HG03103 (cell line): ENCODE results near the gene TNNT3.

Experiments
- ATAC-seq: cut with Tn5 transposase; IDR thresholded peaks from one replicate; pipeline ENCODE4 v1.9.1; 2021; ENCODE audit warnings: low read depth; ENCODE audit not compliant: unreplicated experiment

The TNNT3 gene

DNA sequence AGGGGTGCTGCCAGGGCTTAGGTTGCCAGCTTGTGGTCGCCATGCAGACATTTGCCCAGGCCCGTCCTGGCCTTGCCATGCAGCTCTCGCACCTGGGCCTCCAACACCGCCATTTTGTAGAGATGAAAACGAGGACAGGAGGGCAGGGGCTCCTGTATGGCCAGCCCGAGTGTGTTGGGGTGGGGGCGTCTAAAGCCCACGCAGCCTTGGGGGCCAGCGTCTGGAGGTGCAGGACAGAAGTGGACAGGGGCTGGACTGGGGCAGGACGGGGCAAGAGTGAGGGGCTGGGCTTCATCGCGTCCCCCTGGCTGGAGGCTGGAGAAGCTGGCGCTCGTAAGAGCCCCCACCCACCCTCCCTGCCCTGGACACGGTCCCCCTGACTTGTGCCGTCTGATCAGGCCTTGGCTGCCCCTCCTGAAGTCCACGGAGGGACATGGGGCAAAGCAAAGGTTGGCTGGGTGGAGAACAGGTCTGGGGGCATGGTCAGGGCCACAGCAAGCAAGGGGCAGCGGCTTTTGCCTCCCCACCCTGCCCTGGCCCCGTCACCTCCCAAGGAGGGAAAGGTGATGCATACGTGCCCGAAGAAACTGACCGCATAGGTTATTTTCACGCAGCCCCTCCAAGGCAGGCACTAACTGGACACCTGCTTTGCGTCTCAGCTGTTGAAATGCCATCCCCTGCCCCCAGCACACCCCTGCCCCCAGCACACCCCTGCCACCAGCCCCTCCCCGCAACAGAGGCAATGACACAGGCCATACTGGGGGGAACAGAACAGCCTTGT lies 815 bp downstream of the TNNT3 start:
- no peak for ATAC-seq

- ATAC-seq = no peak
These were observed 1.5 kb downstream of the TNNT3 start for GRCh38 chr11:1920909-1921573.

DNA sequence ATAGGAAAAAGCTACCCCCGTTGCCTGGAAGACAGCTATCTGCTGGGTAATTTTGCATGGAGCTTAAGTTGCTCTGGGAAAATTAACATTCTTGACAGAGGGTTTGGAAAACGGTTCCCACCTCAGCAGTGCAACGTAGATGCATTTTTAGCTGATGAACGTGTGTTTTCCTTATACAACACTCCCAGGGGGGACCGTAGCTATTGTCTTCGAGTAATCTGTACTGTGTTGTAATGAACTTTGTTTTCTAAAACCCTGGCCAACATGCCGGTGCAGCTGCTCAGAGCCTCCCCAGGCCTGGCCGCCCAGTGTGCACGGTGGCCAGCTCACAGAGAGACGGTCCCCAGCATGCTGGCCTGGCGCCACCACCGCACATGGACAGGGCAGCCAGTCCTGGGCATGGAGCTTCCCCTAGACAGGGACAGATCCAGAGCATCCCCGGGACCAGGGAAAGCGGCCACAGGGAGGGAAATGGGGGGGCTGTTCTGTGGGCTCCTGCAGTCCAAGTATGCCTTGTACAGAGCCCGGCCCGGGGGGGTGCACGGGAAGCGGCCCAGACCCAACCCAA lies 2.2 kb downstream of the TNNT3 start:
- no peak for ATAC-seq

GRCh38 chr11:1922481-1923081 lies 3.1 kb downstream of the TNNT3 start:
- ATAC-seq = no peak

DNA sequence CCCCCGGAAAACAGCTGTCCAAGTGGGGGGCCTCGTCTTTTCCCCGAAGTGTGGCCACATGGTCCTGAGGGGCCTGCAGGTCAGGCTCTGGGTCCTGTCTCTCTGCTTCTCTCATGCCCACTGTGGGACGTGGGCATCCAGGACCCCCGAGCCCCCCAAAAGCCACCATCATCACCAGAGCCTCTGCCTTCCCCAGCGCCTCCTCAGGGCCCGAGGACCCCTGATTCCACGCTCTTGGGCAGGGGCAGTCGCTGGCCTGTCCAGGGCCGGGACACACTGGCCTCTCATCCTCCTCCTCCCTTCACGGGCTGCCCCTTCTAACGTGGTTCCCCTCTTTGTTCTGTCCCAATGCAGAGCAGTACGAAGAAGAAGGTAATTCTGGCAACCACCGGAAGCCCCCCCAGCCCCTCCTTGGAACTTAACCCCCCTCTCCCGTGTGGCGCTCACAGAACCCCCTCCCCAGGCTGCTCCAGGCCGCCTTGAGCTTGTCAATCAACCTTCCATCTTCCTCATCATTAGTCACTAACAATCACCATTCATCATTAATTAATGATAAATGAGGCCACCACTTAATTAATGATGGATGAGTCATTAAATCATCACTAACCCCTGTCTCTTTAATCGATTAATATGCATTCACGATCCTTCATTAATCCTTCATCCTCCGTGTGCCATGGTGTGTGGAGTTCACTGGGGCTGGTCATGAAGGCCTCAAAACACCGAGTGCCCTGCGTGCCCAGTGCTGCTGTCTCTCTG lies 3.9 kb downstream of the TNNT3 start:
- no peak for ATAC-seq

- no peak for ATAC-seq
These were observed 4.7 kb downstream of the TNNT3 start for GRCh38 chr11:1924181-1924580.

DNA sequence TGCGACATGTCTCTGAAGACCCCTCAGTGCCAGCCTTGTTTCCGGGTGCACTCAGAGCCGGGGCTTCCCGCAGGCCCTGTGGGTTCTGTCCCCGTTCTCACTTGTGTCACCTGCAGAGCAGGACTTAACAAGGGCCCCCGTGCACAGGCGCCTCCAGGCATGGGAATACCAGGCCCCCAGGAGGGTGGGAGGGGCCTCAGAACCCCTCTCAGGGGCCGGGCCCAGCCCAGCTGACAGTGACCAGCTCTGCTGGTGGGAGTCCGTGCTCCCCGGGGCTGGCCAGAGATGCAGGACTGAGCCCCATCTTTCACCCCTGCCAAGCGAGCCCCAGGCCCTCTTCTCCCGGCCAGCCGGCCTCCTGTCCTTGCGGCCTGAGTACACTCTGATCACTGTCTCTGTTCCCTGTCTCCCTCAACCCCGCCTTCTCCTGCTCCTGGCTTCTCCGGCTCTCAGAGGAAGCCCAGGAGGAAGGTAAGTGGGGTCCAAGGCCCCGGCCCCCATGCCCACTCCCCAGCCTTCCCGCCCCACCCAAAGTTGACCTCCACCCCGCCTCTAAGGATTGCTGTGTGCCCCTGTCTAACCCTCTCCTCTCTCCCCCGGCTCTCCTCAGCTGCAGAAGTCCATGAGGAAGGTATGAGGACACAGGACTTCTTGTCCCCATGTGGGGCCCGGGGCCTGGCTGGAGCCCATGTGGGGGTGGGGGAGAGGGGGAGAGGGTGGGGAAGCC lies 5.3 kb downstream of the TNNT3 start:
- no peak for ATAC-seq

GRCh38 chr11:1925373-1926155 lies 6.1 kb downstream of the TNNT3 start:
- no peak for ATAC-seq

DNA sequence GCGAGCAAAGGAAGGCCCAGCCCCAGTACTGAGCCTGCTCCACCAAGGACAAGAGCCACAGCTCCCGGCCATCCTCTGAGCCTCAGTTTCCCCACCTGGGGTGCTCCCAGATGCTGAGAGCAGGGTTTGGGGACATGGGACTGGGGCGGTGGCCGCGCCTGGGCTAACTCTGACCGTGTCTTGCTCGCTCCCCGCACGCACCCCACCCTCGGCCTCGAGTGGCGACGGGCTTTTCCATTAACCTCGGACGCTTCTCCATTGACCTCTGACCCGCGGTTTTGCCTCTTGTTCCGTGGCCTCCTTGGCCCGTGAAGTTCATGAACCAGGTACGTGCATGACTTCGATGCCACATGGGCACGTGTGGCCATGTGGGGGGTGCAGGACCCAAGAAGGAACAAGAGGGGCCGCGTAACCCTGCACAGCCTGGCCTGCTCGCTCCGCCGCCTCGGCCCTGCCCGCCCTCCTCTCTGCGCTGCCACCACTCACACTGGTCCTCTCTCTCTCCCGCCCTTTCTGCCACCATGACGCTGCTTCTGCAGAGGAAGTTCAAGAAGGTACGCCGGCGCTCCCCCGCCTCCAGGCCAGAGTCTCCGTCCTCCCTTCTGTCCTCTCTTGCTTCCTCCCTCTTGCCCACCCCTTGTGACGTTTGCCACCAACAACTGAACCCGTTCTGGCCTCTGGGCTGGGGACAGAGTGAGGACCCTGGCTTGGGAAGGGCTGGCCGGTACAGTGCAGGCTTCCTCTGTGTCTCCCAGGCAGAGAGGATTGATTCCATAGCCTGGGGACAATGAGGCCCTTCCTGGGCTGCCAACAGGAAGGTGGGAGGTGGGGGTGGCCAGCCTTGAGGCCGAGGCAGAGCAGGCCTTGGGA lies 6.9 kb downstream of the TNNT3 start:
- no peak for ATAC-seq

DNA sequence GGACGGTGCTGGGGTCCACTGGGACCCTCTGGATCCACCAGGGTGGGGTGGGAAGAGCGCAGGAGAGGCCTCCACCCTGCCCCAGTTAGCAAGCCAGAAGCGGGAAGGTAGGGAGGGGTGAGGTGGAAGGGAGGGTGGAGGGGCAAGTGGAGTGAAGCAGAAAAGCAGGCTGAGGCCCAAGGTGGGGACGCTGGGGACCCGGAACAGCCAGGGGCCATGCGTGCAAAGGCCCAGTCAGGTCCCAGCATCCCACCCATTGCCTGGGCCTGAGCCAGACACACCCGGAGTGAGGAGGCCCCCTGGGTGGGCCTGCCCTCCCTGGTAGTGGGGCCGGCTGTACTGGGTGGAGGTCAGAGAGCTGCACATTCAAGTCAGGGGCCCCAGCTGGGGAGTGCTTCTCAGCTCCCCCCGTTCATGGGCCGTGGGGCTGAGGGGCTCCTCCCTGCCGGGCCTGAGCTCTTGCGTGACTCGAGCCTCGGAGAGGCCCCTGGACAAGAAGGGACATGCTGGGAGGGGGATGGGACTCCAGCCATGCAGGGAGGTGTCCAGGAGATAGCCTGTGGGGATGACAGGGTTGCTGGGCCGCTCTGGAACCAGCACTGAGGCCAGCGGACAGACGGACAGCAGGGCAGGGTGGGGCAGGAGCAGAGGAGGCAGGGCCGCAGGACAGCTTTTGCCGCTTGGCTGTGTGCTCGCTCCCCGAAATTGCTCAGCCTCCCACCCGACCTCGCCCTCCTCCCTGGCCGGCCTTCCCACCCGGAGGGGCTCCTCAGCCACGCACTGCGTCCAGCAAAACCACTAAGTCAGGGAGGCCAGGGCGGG lies 7.7 kb downstream of the TNNT3 start:
- ATAC-seq = no peak

GRCh38 chr11:1927848-1928469 lies 8.5 kb downstream of the TNNT3 start:
- ATAC-seq = no peak

DNA sequence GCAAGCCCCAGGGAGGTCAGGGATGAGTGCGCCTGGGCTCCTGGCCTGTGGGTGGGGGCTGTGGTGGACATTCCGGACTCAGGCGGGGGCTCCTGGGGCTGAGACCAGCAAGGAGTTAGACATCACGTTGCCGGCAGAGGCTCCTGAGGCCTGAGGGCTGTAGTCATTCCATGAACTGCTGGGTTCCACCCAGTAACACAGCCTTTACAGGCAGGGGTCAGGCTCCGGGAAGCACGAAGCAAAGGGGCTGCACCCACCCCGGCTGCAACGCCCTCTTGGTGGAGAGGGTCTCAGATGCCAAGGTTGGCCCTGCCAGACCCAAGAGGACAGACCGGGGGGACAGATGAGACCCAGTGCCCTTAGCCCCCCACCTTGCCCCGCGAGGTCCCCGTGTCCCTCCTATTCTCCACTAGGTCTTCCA lies 9.0 kb downstream of the TNNT3 start:
- no peak for ATAC-seq

GRCh38 chr11:1928891-1929541 lies 9.5 kb downstream of the TNNT3 start:
- no peak for ATAC-seq

DNA sequence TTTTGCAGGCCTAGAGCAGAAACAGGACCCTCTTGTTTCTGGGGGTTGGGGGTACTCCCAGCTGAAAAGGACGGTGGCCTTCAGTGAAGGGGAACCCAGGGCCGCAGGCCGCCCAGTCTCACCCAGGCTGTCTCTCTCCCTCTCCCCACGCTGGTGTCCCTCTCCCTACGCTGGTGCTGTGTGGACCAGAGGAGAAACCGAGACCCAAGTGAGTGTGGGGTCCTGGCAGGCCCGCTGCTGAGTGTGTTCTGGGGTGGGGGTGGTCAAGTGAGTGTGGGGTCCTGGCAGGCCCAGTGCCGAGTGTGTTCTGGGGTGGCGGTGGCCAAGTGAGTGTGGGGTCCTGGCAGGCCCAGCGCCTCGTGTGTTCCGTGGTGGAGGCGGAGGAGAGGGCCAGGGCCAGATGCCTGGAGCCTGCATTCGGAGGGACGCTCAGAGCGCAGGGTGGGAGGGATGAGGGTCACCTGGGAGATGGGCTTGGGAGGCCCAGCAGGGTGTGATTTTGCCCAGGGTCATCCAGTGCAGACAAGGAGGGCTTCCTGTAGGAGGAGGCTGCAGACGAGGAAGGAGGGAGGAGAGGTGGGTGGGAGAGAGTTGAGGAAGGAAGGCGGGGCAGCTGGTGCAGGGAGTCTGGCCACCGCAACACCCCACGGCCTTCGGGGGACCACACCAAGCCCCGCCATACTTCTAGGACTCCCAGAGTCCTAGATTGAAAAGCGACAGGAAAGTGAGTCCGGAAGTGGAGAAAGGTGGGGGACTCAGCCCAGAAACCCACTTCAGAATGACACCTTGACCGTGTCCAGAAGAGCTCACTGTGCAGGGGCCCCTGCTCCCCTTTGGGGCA lies 10.3 kb downstream of the TNNT3 start:
- ATAC-seq = no peak

GRCh38 chr11:1930462-1930830 lies 10.9 kb downstream of the TNNT3 start:
- no peak for ATAC-seq
